OCI-M1 (cell line): ENCODE data around the gene NOTUM.

Experiments
- DNase-seq: peaks from one replicate; lab custom pipeline; 2025; lab: John Stamatoyannopoulos, UW

The NOTUM gene

DNA sequence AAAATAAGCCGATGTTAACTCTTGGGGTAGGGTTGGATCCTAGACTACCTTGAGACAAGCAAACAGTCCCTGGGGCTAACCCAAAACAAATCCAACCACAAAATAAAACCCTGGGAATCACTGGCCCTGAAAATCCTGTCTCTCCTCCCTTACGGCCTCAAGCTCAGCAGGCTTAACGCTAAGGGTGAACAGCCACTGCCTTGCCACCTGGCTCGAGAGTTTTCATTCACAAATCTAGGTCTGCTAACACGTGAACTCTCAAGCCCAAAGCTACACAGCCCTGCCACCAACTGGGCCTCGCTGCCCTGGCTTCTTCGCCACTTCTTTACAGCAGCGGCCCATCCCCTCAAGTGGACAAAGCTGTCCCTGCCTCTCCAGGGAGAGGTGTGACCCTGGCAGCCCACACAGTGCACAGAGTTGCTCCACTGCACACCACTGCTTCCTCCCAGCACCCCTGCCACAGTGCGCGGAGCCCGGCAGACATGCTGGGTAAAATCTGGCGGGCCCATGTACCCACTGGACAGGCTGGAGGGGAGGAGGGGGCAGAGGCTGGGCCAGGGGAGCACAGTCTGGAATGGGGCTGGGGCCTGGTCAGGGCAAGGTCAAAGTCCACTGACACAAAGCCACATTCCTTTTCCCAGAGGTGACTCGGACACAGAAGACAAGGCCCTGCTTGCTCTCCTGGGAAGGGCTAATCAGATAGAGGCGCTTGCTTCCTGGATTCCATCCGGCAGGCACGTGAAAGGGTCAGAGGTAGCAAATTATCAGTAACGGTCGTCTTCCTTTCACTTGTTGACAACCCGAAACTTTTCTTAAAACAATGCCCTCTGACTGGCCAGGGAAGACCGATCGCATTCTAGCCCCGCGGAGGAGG is 50.8 kb downstream of the NOTUM start:
- peak; percentile 53 for DNase-seq

DNA sequence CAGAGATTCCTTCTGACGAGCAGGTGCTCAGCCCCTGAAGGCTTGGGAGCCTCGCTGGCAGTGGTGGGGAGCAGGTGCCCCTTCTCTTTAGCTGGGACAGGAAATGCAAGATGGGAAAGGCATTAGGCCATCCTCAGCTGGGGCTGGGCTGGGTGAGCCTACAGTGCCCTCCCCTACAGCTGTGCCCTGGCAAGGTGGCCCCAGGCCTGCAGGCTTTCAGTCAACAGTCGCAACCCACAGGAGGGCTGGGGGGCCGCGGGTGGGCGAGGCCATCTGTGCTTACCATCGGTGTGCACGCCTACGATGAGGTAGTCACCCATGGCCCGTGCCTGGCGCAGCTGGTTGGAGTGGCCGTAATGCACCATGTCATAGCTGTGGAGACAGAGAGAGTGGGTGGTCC is 51.8 kb downstream of the NOTUM start:
- DNase-seq = no peak

DNA sequence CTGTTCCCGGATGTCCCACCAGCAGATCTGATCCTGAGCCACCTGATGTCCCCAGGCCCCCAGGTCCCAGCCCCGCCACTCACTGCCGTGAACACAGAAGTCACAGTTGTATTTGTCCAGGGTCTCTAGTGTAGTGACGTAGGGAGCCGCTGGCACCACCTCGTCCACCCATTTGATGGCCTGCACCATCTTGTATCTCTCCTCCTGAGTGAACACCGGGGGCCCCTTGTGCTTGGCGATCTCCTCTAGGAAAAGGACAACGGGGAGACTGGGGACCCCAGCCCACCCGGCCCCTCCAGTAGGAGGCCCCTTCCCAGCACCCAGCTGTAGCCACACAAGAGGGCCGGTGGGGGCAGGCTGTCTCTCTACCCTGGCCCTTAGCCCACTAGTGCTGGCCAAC is 52.2 kb downstream of the NOTUM start:
- DNase-seq = no peak

DNA sequence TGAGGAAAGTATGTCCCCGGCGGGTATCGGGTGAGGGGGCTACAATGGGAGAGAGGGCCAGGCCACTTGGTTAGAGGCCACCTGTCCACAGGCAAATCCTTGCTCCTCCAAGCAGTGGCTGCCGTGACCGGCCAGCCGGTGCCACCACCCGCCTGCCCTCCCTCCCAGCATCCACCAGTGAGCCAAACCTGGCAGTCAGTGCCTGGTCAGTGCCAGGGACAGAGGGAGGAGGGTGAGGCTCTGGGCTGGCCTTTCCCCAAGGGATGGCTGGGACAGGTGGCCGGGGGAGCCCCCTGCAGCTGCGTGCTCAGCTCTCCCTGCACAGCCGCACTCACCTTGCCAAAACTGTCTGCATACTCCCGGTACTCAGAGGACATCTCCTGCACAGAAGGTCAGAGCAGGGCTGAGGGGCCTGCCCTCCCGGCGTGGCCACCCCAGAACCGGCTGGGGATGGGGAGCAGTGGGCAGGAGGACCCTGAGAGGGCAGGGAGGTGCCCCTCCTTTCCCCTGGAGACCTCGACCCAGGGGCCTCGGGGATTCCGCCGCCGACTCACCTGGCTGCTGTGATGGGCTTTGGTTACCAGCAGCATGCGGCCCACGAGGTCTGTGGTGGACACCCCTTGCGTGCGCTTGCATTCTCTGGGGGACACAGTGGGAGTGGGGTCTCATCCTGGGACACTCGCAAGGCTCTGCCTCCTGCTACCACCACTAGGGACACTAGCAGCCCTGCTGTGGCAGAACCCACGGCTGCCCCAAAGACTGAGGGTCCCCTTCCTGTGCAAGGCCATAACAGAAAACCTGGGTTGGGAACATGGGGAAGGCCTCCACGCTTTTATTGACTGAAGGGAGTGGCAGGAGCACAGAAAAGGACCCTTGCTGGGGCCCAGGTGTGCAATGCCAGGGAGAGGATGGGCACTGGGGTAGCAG is 53.5 kb downstream of the NOTUM start:
- no peak for DNase-seq

DNA sequence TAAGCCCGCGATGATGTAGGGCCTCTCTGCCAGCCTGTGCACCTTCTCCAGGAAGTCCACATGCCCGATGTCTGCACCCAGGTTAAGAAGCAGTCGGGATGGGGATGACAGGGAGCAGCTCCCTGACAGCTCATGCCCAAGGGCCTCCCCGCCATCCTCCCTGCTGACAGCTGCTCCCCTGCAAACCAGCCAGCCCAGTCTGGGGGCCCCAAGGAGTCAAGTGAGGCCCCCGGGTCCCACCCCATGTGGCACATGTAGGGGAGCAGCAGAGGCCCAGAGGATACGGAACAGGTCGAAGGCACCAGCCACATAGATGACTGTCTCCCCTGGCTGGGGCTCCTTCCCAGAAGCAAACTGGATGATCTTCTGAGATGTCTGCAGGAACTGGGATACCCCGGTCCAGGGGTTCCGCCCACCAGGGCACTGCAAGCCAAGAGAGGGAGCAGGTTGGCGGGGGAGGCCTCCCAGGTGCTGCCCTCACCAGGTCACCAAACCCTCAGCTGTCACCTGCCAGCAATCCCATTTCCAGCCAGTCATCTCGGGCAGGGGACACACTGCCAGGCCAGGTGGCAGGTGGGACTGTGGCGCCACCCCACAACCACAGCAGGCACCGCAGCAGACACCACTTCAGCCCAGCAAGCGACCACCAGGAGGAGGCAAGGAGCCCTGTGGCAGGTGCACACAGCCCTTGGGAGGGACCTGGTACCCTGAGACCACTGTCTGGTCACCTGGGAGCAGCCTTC is 54.3 kb downstream of the NOTUM start:
- DNase-seq = no peak

DNA sequence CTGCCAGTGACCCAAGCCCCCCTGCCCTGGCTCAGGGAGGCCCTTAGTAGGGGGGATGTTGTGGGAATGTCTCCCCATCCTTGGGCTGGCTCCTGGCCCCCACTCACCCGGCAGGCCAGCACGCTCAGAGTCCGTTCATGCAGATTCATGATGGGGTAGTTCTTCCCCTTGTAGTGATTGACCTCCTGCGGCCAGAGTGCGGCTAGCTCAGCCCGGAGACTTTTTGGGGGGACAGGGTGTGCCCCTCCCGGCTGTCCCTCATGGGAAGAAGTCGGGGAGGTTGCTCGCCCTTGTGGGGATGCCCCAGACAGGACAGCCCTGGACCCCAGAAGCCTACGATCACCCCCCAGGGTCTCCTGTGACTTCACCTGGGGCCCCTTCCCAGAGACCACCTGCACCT is 55.0 kb downstream of the NOTUM start:
- no peak for DNase-seq

DNA sequence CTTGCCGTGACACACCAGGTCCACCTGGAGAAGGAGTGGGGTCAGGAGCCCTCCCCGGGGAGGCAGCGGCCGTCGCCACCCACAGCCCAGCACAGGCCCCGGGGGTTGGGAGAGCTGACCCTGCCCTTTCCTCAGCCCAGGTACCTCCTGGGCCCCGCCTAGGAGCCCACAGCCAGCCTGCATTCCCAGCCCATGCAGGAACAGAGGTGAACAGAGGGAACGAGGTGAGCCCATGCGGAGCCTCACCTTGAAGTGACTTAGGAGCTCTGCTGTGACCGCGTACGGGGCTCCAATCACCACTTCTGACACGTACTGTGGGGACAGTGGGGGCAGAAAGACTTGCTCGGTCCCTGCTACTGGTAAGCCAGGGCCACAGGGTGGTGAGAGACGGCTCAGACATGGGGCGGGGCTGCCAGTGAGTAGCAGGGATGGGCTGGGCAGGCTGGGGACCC is 55.5 kb downstream of the NOTUM start:
- no peak for DNase-seq

DNA sequence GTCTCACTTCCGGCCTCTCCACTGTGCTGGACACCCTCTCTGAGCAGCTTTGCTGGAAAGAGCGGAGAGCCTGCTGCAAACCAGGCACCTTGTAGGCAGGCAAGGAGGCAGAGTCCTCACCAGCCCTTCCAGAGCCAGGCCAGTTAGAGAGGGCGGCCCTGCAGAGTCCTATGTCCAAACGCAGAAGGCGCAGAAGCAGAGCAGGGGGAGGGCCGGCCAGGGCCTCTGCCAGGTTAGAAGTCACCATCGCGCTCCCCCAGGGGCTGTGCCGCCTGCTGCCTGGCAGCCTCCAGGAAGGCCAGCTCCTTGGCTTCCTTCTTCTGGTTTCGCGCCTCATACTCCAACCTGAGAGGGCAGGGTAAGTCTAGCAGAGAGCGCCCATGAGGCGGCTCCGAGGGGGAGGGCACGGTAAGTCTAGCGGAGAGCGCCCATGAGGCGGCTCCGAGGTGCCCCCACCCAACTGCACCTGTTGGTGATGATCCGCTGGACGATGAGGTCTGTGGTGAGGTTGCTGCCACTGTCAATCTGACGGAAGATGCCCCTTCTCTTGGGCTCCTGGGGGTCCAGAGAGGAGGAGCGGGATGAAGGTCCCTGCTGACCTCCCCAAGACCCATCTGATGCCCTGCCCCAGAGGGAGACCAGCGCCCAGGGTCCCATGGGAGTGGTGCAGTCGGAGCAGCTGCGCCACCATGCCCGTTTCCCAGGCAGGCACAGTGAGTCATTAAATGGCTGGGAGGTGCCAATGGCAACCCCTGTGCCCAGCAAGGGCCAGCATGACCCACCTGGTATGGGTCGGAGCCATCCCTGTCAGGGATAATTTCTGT is 56.2 kb downstream of the NOTUM start:
- DNase-seq = no peak

DNA sequence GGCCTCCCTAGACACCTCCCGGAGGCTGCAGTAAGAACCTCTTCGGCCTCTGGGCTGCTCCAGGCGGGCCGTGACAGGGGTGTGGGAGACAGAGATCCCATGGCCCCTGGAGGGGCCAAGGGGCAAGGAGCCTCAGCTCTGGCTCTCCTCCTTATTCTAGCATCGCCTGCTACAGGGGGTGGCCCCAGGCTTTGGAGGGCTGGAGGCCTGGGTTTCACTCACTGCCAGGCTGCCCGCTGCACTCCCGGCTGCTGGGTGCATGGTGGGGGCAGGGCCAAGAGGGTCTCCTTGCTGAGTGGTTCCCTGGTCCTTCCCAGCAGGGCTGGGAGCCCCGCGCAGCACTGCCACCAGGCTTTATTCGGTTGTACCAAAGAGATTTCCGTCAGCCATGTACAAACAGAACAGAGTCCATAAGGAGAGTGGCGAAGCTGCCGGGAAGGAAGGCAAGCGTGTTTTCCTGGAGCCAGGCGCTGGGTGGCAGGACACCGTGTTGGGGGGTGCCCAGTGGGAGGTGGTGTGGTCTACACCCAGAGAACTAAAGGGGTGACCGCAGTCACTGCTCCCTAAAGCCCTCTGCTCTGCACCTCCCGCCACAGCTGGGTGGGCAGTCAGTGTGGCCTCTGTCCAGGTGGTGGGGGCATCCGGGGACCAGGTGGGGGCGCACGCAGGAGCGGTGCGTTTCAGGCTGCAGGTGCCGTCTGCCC is 56.9 kb downstream of the NOTUM start:
- DNase-seq = no peak

DNA sequence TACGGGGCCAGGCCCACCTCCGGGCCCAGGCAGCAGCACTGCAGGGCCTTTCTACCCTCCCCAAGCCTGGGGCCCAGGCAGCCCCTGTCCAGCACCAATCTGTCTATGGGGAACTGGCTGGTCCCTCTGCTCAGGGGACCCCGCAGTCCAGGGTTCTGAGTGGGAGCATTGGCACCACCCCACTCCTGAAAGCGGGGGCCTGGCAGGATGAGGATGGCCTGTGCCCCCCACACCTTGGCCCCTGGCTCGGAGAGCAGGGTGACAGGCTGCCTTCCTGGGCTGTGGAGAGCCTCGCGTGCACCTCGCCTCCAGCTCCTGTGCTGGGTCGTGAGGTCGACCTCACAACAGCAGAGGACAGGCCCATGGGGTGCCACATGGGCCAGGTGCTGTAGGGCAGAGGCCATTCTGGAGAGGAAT is 57.6 kb downstream of the NOTUM start:
- DNase-seq = no peak

DNA sequence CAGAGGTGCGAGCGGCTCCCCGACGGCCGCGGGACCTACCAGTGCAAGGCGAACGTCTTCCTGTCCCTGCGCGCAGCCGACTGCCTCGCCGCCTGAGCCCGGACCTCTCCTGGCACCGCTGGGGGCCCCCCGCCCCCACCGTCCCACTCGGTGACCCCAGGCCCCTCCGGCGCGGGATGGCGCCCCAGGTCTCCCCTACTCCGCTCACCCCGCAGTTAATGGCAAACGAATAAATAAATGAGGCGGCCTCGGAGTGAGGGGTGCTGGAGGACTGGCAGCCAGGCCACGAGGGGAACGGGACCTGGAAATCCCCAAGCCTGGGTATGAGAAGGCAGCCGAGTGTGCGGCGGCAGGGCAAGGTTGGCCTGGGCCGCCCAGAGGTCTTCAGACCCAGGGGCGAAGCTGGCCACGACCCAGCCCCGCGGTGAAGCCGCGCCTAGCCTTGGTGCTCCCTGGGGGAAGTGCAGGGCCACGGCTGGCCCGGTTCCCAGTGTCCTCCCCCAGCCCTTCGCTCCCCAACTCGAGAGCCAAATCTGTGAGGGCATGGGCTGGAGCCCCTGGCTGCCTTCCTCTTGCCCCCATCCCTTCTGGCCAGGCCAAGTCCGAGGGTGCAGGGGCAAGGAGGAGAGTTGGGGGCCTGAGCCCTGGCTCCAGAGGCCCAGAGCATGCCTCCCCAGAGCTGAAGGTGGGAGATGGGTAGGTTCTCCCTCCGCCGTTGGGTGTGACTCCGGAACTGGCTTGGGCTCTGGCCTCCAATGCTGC is 58.2 kb downstream of the NOTUM start:
- DNase-seq = no peak
